ENCODE data around the gene LIMS1. TPM values are rescaled to one million over a fixed set of nuclear protein-coding genes. Genes with fewer than 3 reads are reported as not detected.
"Not testable (repeated sequence)": the region's sequence is repeated elsewhere in the genome, so short reads cannot be mapped to it uniquely, and the experiment has no call there.

The LIMS1 gene
- total and polyA plus RNA-seq, 2 experiments from 2014 or later, result 82.0 to 122 TPM

DNA sequence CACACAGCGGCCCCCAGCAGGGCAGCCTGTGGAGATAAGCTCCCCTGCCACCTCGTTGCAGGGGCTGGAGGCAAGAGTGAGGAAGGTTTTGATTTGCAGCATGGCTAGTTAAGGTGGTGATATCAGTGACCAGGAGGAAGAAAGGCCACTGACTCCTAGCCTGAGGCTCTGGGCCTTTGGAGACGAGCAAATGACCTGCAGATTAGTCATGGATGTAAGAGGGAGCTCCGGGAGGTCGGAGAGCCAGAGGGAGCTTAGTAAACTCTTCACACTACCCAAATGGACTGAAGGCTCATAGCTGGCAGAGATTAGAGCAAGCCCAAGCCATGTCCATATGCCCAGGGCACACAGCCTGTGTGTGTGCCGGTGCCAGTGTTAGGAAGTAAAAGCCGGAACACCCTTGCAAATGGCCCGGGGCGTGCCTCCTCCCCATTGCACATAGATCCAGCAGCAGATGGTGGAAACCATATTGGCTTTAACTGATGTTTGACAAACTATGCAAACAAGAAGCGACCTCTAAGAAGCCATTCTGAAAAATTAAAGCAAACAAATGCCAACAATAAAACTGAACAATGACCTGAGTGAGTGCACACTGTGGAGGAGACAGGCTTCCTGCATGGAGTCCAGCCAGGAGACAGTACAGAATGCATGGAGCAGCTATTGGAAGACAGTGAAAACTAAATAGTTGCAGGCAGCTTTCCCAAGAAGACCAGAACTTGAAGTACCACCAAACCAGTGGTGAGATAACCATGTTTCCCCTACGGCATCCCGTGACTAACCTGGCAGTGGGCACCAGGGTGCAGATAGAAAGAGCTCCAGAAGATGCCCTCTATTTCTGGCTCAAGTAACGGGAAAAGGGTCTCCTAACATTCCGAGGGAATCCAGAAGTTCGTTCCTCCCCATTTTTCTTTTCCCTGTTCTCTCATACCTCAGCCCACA, 154.8 kb downstream of the LIMS1 start:
- in situ Hi-C loops (cut with MboI); H3K4me1 ChIP-seq (ENCODE audit: insufficient read depth); H3K79me2 ChIP-seq (ENCODE audit: insufficient read depth); H2AFZ ChIP-seq; H3K4me3 ChIP-seq; H3K9me3 ChIP-seq (ENCODE audit: low read depth); H3K27me3 ChIP-seq (replicated peaks; ENCODE audit: insufficient read depth); H3K9ac ChIP-seq; H4K20me1 ChIP-seq (ENCODE audit: insufficient read depth); H3K9me2 ChIP-seq (ENCODE audit: insufficient read depth); H3K27ac ChIP-seq; H3K4me2 ChIP-seq (ENCODE audit: unreplicated experiment): not testable (repeated sequence)
- Histone ChIP-seq H3K36me3 (ENCODE audit: low read depth) (peaks cover 20% of the 10 kb centered on the region), H3F3A (ENCODE audit: insufficient read depth) (peaks cover 23% of the 10 kb centered on the region; the same call in 1 of the 2 replicates)
- WGBS, 2 experiments (ENCODE audit: low coverage in 1 of 2, low lambda C conversion rate in 2 of 2, missing lambda C conversion rate in 2 of 2), result 51 to 57% methylated on average over 7 to 8 of the region's 15 CpGs
- DNase-seq, result peak; percentile 53

DNA sequence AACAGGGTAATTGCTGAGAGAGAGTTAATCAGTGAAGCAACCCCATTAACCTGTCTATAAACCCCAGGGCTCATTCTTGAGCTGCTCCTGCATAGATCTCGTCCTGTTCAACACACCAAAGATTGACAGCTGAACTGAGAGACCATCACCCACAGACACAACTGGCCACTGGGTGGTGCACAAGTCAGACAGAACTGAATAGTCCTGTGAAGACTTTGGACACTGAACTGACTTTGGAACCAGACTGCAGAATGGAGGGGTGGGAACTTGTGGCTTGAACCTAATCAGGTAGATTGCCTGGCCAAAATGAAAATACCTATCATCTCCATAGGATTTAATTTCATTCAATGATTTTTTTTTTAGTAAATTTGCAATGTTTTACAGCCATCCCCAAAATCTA, 155.7 kb downstream of the LIMS1 start:
- H2AFZ ChIP-seq; DNase-seq; H3K27me3 ChIP-seq (replicated peaks; ENCODE audit: insufficient read depth); H3K9ac ChIP-seq; H3K4me3 ChIP-seq; in situ Hi-C loops (cut with MboI); H3K79me2 ChIP-seq (ENCODE audit: insufficient read depth); H3K9me2 ChIP-seq (ENCODE audit: insufficient read depth); H3K4me1 ChIP-seq (ENCODE audit: insufficient read depth); H3K4me2 ChIP-seq (ENCODE audit: unreplicated experiment); H3K9me3 ChIP-seq (ENCODE audit: low read depth); H3K27ac ChIP-seq; H4K20me1 ChIP-seq (ENCODE audit: insufficient read depth): not testable (repeated sequence)
- H3K36me3 ChIP-seq (ENCODE audit: low read depth), result peaks cover 11% of the 10 kb centered on the region; the same call in 1 of the 2 replicates
- WGBS, 2 experiments (ENCODE audit: low coverage in 1 of 2, low lambda C conversion rate in 2 of 2, missing lambda C conversion rate in 2 of 2), result no CpG with 5 or more reads among the region's 1 CpG
- peaks cover 14% of the 10 kb centered on the region; the same call in 1 of the 2 replicates for H3F3A ChIP-seq (ENCODE audit: insufficient read depth)

DNA sequence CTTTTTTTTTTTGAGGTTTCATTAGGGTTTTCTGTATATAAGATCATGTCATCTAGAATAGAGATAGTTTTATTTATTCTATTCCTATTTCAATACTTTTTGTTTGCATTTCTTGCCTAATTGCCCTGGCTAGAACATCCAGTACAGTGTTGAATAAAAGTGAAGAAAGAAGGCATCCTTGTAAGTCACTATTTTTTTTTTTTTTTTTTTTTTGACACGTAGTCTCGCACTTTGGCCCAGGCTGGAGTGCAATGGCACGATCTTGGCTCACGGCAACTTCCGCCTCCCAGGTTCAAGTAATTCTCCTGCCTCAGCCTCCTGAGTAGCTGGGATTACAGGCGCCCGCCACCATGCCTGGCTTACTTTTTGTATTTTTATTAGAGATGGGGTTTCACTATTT, 157.2 kb downstream of the LIMS1 start:
- H3K27ac ChIP-seq, result no peak overlapping the region
- peaks cover 7% of the 10 kb centered on the region for H3K4me1 ChIP-seq (ENCODE audit: insufficient read depth)
- no peaks in the 10 kb centered on the region for H4K20me1 ChIP-seq (ENCODE audit: insufficient read depth)
- DNase-seq, result no peak
- 0 out of 2 replicates have a peak, but pooled peaks cover 4% of the 10 kb centered on the region for H3F3A ChIP-seq (ENCODE audit: insufficient read depth)
- H2AFZ ChIP-seq, result no peak overlapping the region
- 98 to 99% methylated on average over 7 of the region's 7 CpGs for WGBS, 2 experiments (ENCODE audit: low coverage in 1 of 2, low lambda C conversion rate in 2 of 2, missing lambda C conversion rate in 2 of 2)
- in situ Hi-C loops (cut with MboI), result no loop called here
- TF ChIP-seq EZH2 (IDR thresholded peaks at IDR 0.05; ENCODE audit: insufficient read depth, poor library complexity, severe bottlenecking) (no peak), EZH2phosphoT487 (IDR thresholded peaks at IDR 0.05; ENCODE audit: insufficient read depth, low read depth) (no peak)
- no peaks in the 10 kb centered on the region for H3K9me2 ChIP-seq (ENCODE audit: insufficient read depth)
- H3K9me3 ChIP-seq (ENCODE audit: low read depth), result no peaks in the 10 kb centered on the region
- no peak overlapping the region for H3K9ac ChIP-seq
- no peaks in the 10 kb centered on the region for H3K79me2 ChIP-seq (ENCODE audit: insufficient read depth)
- H3K4me3 ChIP-seq, result no peak overlapping the region
- H3K4me2 ChIP-seq (ENCODE audit: unreplicated experiment), result no peak overlapping the region
- no peaks in the 10 kb centered on the region for H3K36me3 ChIP-seq (ENCODE audit: low read depth)
- H3K27me3 ChIP-seq (replicated peaks; ENCODE audit: insufficient read depth), result no peaks in the 10 kb centered on the region

DNA sequence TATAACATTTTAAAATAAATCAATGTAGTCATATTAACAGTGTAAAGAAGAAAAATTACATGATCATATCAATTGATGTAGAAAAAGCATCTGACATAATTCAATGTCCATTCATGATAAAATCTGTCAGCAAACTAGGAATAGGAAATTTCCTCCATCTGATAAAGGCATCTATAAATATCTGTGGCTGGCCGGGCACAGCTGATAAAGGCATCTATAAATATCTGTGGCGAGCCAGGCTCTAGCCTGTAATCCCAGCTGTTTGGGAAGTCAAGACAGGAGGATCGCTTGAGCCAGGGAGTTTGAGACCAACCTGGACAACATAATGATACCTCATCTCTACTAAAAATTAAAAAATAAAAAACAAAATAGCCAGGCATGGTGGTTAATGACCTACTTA, 166.9 kb downstream of the LIMS1 start:
- Histone ChIP-seq H3K4me2 (ENCODE audit: unreplicated experiment) (no peak overlapping the region), H3K9ac (no peak overlapping the region), H3K27me3 (replicated peaks; ENCODE audit: insufficient read depth) (no peaks in the 10 kb centered on the region), H3K4me1 (ENCODE audit: insufficient read depth) (no peaks in the 10 kb centered on the region), H3K9me2 (ENCODE audit: insufficient read depth) (no peaks in the 10 kb centered on the region), H3K4me3 (no peak overlapping the region), H3K27ac (no peak overlapping the region), H3K9me3 (ENCODE audit: low read depth) (no peaks in the 10 kb centered on the region), H4K20me1 (ENCODE audit: insufficient read depth) (no peaks in the 10 kb centered on the region), H3F3A (ENCODE audit: insufficient read depth) (no peaks in the 10 kb centered on the region), H3K79me2 (ENCODE audit: insufficient read depth) (no peaks in the 10 kb centered on the region), H3K36me3 (ENCODE audit: low read depth) (no peaks in the 10 kb centered on the region), H2AFZ (no peak overlapping the region)
- no peak for DNase-seq
- 67 to 71% methylated on average over 3 of the region's 3 CpGs for WGBS, 2 experiments (ENCODE audit: low coverage in 1 of 2, low lambda C conversion rate in 2 of 2, missing lambda C conversion rate in 2 of 2)
- no peak for TF ChIP-seq EZH2phosphoT487 (IDR thresholded peaks at IDR 0.05; ENCODE audit: insufficient read depth, low read depth)
- TF ChIP-seq EZH2 (IDR thresholded peaks at IDR 0.05; ENCODE audit: insufficient read depth, poor library complexity, severe bottlenecking), result no peak
- in situ Hi-C loops (cut with MboI), result no loop called here

All from GM23248 (cell line).